ENCODE data around the gene SHB.

Gene SHB

DNA sequence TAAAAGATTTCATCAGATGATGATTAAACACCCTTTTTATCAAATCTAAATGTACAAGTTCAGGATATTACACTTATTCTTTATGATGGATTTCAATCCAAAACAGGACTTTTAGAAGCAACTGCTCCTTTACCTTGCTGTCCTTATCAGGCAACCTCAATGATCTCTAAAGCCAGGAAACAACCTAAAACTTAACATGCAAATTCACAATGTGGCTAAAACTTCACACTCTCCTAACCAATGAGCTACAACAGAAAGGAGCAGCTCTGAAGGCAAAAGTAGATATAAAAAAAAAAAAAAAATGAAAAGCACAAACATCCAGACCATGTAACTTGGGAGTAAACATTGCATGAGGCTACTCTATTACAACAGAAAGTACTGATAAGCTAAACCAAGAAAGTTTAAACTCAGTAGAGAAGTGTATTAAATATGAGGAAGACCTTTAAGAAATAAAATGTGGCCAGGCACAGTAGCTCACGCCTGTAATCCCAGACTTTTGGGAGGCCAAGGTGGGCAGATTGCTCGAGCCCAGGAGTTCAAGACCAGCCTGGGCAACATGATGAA, 188.0 kb downstream of the SHB start:
- no peak for DNase-seq

GRCh38 chr9:37876376-37876775, 192.7 kb downstream of the SHB start:
- DNase-seq = no peak

- DNase-seq = no peak
Observed at GRCh38 chr9:37873955-37874354, 195.1 kb downstream of the SHB start.

DNA sequence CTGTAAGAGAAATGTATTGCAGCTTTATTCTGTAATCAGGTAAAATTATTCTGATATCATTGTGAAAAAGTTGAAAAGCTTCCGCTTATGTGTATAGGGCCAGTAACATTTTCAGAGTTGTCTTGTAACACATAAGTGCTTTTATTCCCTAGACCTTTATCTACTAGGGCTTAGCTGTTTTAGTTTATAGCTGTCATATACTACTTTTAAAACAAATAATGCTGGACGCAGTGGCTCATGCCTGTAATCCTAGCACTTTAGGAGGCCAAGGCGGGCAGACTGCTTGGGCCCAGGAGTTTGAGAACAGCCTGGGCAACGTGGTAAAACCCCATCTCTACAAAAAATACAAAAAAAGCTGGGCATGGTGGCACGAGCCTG, 198.2 kb downstream of the SHB start:
- DNase-seq = no peak

DNA sequence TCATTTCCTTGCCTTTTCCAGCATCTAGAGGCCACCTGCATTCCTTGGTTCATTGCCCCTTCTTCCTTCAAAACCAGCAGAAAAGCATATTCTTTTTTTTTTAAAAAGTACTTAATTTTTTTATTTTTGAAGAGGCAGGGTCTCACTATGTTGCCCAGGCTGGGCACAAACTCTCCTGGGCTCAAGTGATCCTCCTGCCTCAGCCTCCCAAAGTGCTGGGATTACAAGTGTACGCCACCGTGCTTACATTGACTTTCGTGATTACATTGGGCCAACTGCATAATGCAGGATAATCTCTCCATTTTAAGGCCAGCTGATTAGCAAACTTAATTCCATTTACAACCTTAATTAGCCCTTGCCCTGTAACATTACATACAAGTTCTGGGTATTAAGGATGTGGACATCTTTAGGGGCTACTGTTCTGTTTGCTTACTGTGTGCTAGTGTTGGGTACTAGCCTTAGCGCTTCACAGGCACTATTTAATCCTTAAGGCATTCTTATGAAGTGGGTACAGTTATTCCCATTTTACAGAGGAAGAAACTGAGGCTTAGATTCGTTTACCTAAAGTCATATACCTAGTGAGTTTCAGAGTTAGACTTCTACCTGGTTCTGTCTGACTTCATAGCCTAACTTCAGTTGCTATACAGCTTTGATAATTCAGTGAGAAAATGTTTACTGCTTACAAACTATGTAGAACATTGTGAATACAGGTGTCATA, 198.8 kb downstream of the SHB start:
- no peak for DNase-seq

Data from DMS 273 treated with DMSO at 0.1 percent for 48 hours (cell line).